ENCODE results near the gene MAEL.

GRCh38 chr1:166980383-166980782 is 8.7 kb upstream of the MAEL start:
- TF ChIP-seq CTCF (IDR thresholded peaks at IDR 0.05) (no peak), POLR2A (IDR thresholded peaks at IDR 0.05) (no peak)
